CD14-positive monocyte (primary cell): ENCODE results near the gene IRF4. TPM values are rescaled to one million over a fixed set of nuclear protein-coding genes. Genes with fewer than 3 reads are reported as not detected.

ENCODE experiments used
- DNase-seq, 3 donors: peaks; one replicate each; pipeline ENCODE4 v3.0.0-alpha.2; 2011 to 2022
- H2AFZ ChIP-seq: 2 replicates; pipeline ENCODE4 v1.6.0; 2012; ENCODE audit warnings: mild to moderate bottlenecking, low read depth, low read length, inconsistent platforms; ENCODE audit not compliant: insufficient read depth, poor library complexity, severe bottlenecking
- H3K27ac ChIP-seq, 2 donors: 1 replicate in 1 of 2; 2 replicates in 1 of 2; pipeline ENCODE4 v1.5.1; 2012 to 2013; ENCODE audit warnings: low read length in 2 of 2, control low read depth in 1 of 2, inconsistent platforms in 1 of 2, low read depth in 1 of 2, mild to moderate bottlenecking in 1 of 2
- H3K27me3 ChIP-seq, 2 donors: one replicate each; pipeline versions ENCODE4 v1.6.0 to v1.6.1; 2011 to 2013; ENCODE audit warnings: low read length in 2 of 2; ENCODE audit not compliant: control insufficient read depth in 2 of 2, insufficient read depth in 2 of 2
- H3K36me3 ChIP-seq, 2 donors: replicated peaks in 1 of 2; 1 replicate in 1 of 2; 2 replicates in 1 of 2; pipeline versions ENCODE4 v1.5.1 to v1.6.1; 2012 to 2013; ENCODE audit warnings: low read length in 2 of 2, control low read depth in 1 of 2, inconsistent platforms in 1 of 2, mild to moderate bottlenecking in 1 of 2; ENCODE audit not compliant: insufficient read depth in 2 of 2, control insufficient read depth in 1 of 2
- H3K4me1 ChIP-seq, 2 donors: 1 replicate in 1 of 2; 2 replicates in 1 of 2; pipeline versions ENCODE4 v1.5.1 to v1.6.1; 2012 to 2013; ENCODE audit warnings: low read length in 2 of 2, control low read depth in 1 of 2, inconsistent platforms in 1 of 2, mild to moderate bottlenecking in 1 of 2, moderate library complexity in 1 of 2; ENCODE audit not compliant: insufficient read depth in 2 of 2, control insufficient read depth in 1 of 2
- H3K4me2 ChIP-seq: replicated peaks from 2 replicates; pipeline ENCODE3; 2012; ENCODE audit warnings: low read length, moderate library complexity, mild to moderate bottlenecking; ENCODE audit not compliant: poor library complexity, severe bottlenecking; ENCODE audit errors: extremely low read depth
- H3K4me3 ChIP-seq, 3 experiments: fragments of 200-600 bp in 1 of 3; sonication (generic) in 1 of 3; replicated peaks in 1 of 3; 1 replicate in 2 of 3; 2 replicates in 1 of 3; pipeline ENCODE4 v1.5.1; 2011 to 2013; ENCODE audit warnings: low read length in 3 of 3, mild to moderate bottlenecking in 3 of 3, control low read depth in 2 of 3, low read depth in 2 of 3, inconsistent platforms in 1 of 3, moderate library complexity in 1 of 3
- H3K79me2 ChIP-seq: 2 replicates; pipeline ENCODE4 v1.6.0; 2012; ENCODE audit warnings: mild to moderate bottlenecking, control low read depth, inconsistent platforms, low read length, moderate library complexity; ENCODE audit not compliant: insufficient read depth
- H3K9ac ChIP-seq: 2 replicates; pipeline ENCODE4 v1.6.0; 2017; ENCODE audit warnings: low read length, mild to moderate bottlenecking; ENCODE audit not compliant: insufficient read depth, poor library complexity, severe bottlenecking
- H3K9me3 ChIP-seq, 2 donors: replicated peaks in 1 of 2; 1 replicate in 1 of 2; 2 replicates in 1 of 2; pipeline versions ENCODE4 v1.5.1 to v1.6.1; 2012 to 2013; ENCODE audit warnings: low read length in 2 of 2, control low read depth in 1 of 2; ENCODE audit not compliant: control insufficient read depth in 1 of 2, insufficient read depth in 1 of 2
- H4K20me1 ChIP-seq: 2 replicates; pipeline ENCODE4 v1.6.0; 2012; ENCODE audit warnings: mild to moderate bottlenecking, low read length, control low read depth, moderate library complexity; ENCODE audit not compliant: insufficient read depth
- H3K27ac Mint-ChIP-seq, 7 donors: one replicate each; pipeline ENCODE4 v1.8.0; 2020; ENCODE audit warnings: mild to moderate bottlenecking in 7 of 7, mixed read lengths in 7 of 7, moderate library complexity in 6 of 7, inconsistent platforms in 2 of 7
- H3K27me3 Mint-ChIP-seq, 3 donors: one replicate each; pipeline ENCODE4 v1.8.0; 2021 to 2022; ENCODE audit warnings: low read depth in 3 of 3, mild to moderate bottlenecking in 3 of 3, mixed read lengths in 3 of 3, moderate library complexity in 3 of 3, inconsistent platforms in 1 of 3
- H3K36me3 Mint-ChIP-seq, 2 donors: one replicate each; pipeline ENCODE4 v1.8.0; 2020; ENCODE audit warnings: mixed read lengths in 2 of 2, inconsistent platforms in 1 of 2, mild to moderate bottlenecking in 1 of 2
- H3K4me1 Mint-ChIP-seq: one replicate; pipeline ENCODE4 v1.8.0; 2020; ENCODE audit warnings: mild to moderate bottlenecking, mixed read lengths
- H3K4me3 Mint-ChIP-seq, 2 donors: one replicate each; pipeline ENCODE4 v1.8.0; 2020; ENCODE audit warnings: mild to moderate bottlenecking in 2 of 2, mixed read lengths in 2 of 2, moderate library complexity in 1 of 2
- H3K9me3 Mint-ChIP-seq, 7 donors: one replicate each; pipeline ENCODE4 v1.8.0; 2020 to 2022; ENCODE audit warnings: mixed read lengths in 7 of 7, mild to moderate bottlenecking in 6 of 7, moderate library complexity in 6 of 7, inconsistent platforms in 2 of 7
- WGBS: methylation state at CpG from one replicate; pipeline ENCODE4 v1.1.5; 2013; ENCODE audit warnings: missing lambda C conversion rate; ENCODE audit not compliant: insufficient coverage; 5-methylcytosine and 5-hydroxymethylcytosine counted together
- intact Hi-C, 2 donors: fragments of 100-400 bp; cut with micrococcal nuclease; formaldehyde crosslinking; loops; one replicate each; pipeline versions ENCODE4 v1.15.0 to v1.15.1; 2023
- polyA plus RNA-seq, 3 donors: library from polyadenylated mRNA; depleted of rRNA in 1 of 3; unstranded in 2 of 3; stranded (reverse) in 1 of 3; fragments of 300-500 nt in 2 of 3; fragments of >200 nt in 1 of 3; fragmentation: Illumina TruSeq in 2 of 3; gene quantifications; 1 replicate in 2 of 3; 2 replicates in 1 of 3; pipeline ENCODE4 v1.2.3, GENCODE V29; 2012 to 2021
- TF ChIP-seq, protein P1 (sequence below): fragments of 200-600 bp; IDR thresholded peaks from one replicate; pipeline ENCODE4 v1.8.0; 2022; ENCODE audit warnings: antibody characterized with exemption, mild to moderate bottlenecking

Gene IRF4
- polyA plus RNA-seq, 3 donors, result 3.0 to 13.6 (median 6.4) TPM

- Histone ChIP-seq H4K20me1 (no peaks in the 10 kb centered on the region), H3K9me3 (no peaks in the 10 kb centered on the region), H3K4me3 (no peak overlapping the region), H3K4me1 (peaks cover under 1 to 8% of the 10 kb centered on the region in 2 donors), H3K9ac (no peak overlapping the region), H3K4me2 (no peak overlapping the region), H3K27me3 (no peaks in the 10 kb centered on the region), H3K27ac (no peak overlapping the region), H3K36me3 (peaks cover 51 to 79% of the 10 kb centered on the region in 2 donors), H3K79me2 (no peaks in the 10 kb centered on the region), H2AFZ (no peak overlapping the region)
- Mint-ChIP-seq H3K36me3 (peaks cover 74 to 85% of the 10 kb centered on the region in 2 donors), H3K27me3 (peaks cover 0 to 2% (median 0%) of the 10 kb centered on the region in 3 donors), H3K27ac (peak overlapping the region in 1 of 7 donors; percentile 0), H3K4me3 (no peak overlapping the region), H3K4me1 (peaks cover under 1% of the 10 kb centered on the region), H3K9me3 (peaks cover 0 to 34% (median 2%) of the 10 kb centered on the region in 7 donors)
- 74% methylated on average over 5 of the region's 6 CpGs for WGBS
- intact Hi-C loops, result no loop called here
- no peak for DNase-seq
- TF ChIP-seq, protein P1, sequence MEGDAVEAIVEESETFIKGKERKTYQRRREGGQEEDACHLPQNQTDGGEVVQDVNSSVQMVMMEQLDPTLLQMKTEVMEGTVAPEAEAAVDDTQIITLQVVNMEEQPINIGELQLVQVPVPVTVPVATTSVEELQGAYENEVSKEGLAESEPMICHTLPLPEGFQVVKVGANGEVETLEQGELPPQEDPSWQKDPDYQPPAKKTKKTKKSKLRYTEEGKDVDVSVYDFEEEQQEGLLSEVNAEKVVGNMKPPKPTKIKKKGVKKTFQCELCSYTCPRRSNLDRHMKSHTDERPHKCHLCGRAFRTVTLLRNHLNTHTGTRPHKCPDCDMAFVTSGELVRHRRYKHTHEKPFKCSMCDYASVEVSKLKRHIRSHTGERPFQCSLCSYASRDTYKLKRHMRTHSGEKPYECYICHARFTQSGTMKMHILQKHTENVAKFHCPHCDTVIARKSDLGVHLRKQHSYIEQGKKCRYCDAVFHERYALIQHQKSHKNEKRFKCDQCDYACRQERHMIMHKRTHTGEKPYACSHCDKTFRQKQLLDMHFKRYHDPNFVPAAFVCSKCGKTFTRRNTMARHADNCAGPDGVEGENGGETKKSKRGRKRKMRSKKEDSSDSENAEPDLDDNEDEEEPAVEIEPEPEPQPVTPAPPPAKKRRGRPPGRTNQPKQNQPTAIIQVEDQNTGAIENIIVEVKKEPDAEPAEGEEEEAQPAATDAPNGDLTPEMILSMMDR, result no peak
Measured at GRCh38 chr6:349491-349921, 42.0 kb upstream of the IRF4 start.

DNA sequence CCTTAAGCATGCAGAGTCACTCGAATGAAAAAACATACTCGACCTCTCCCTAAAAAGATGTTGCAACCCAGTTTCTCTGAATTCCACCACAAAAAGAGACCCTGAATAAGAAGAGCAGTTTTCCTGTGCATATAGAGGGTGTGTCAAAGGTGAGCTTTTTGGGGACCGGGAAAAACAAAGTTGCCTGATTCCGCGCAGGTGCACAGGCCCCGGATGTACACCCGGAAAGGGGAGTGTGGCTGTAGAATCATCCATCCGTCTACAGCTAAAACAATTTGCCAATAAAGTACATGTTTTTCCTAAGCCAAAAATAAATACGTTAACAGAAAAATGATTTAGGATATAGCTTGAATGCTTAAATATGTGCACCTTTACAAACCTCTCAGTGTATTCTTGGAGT, 41.2 kb upstream of the IRF4 start:
- H3K27me3 ChIP-seq, result no peaks in the 10 kb centered on the region
- DNase-seq, result no peak
- H2AFZ ChIP-seq, result no peak overlapping the region
- Mint-ChIP-seq H3K4me3 (no peak overlapping the region), H3K9me3 (peaks cover 0 to 30% (median 2%) of the 10 kb centered on the region in 7 donors), H3K27ac (peak overlapping the region in 2 of 7 donors; percentile 0 to 7), H3K27me3 (peaks cover 0 to 2% (median 0%) of the 10 kb centered on the region in 3 donors), H3K4me1 (peaks cover 8% of the 10 kb centered on the region), H3K36me3 (peaks cover 69 to 79% of the 10 kb centered on the region in 2 donors)
- H3K36me3 ChIP-seq, result peaks cover 51 to 79% of the 10 kb centered on the region in 2 donors
- H3K4me2 ChIP-seq, result no peak overlapping the region
- 80% methylated on average over 7 of the region's 9 CpGs for WGBS
- intact Hi-C loops, result no loop called here
- no peak overlapping the region for H3K9ac ChIP-seq
- H3K4me3 ChIP-seq, result no peak overlapping the region
- no peak overlapping the region for H3K27ac ChIP-seq
- H3K9me3 ChIP-seq, result no peaks in the 10 kb centered on the region
- TF ChIP-seq, protein P1, result no peak
- no peaks in the 10 kb centered on the region for H3K79me2 ChIP-seq
- no peaks in the 10 kb centered on the region for H4K20me1 ChIP-seq
- peaks cover 9 to 13% of the 10 kb centered on the region in 2 donors for H3K4me1 ChIP-seq
